ENCODE results near the gene SLC2A5.

The SLC2A5 gene

GRCh38 chr1:9061252-9061960 is 8.0 kb downstream of the SLC2A5 start:
- DNase-seq: no peak

GRCh38 chr1:9059891-9060744 is 9.3 kb downstream of the SLC2A5 start:
- no peak for DNase-seq

- DNase-seq: no peak
These were observed 11.0 kb downstream of the SLC2A5 start for GRCh38 chr1:9058465-9058864.

GRCh38 chr1:9057851-9058250 is 11.6 kb downstream of the SLC2A5 start:
- DNase-seq: no peak

- no peak for DNase-seq
These were observed 17.0 kb downstream of the SLC2A5 start for GRCh38 chr1:9052272-9053049.

- no peak for DNase-seq
These were observed 18.1 kb downstream of the SLC2A5 start for GRCh38 chr1:9051379-9051778.

GRCh38 chr1:9050803-9051202 is 18.6 kb downstream of the SLC2A5 start:
- no peak for DNase-seq

- DNase-seq: no peak
These were observed 20.9 kb downstream of the SLC2A5 start for GRCh38 chr1:9048551-9048950.

- DNase-seq: no peak
These were observed 22.4 kb downstream of the SLC2A5 start for GRCh38 chr1:9047019-9047418.

- no peak for DNase-seq
These were observed 23.4 kb downstream of the SLC2A5 start for GRCh38 chr1:9045861-9046510.

- DNase-seq: no peak
These were observed 25.2 kb downstream of the SLC2A5 start for GRCh38 chr1:9044236-9044635.

- DNase-seq: no peak
These were observed 27.2 kb downstream of the SLC2A5 start for GRCh38 chr1:9042272-9042671.

GRCh38 chr1:9041116-9041779 is 28.2 kb downstream of the SLC2A5 start:
- DNase-seq: no peak

GRCh38 chr1:9040659-9041030 is 28.8 kb downstream of the SLC2A5 start:
- DNase-seq: no peak

- peak; percentile 11 for DNase-seq
These were observed 29.4 kb downstream of the SLC2A5 start for GRCh38 chr1:9039761-9040658.

- no peak for DNase-seq
These were observed 30.3 kb downstream of the SLC2A5 start for GRCh38 chr1:9038881-9039760.

GRCh38 chr1:9038338-9038650 is 31.1 kb downstream of the SLC2A5 start:
- no peak for DNase-seq

- no peak for DNase-seq
These were observed 31.7 kb downstream of the SLC2A5 start for GRCh38 chr1:9037476-9038337.

GRCh38 chr1:9035226-9035625 is 34.2 kb downstream of the SLC2A5 start:
- DNase-seq: no peak

- no peak for DNase-seq
These were observed 36.1 kb downstream of the SLC2A5 start for GRCh38 chr1:9033363-9033762.
